Activated CD8-positive, alpha-beta T cell treated with anti-CD3 and anti-CD28 coated beads for 36 hours (primary cell): ENCODE data around the gene REPIN1. TPM values are rescaled to one million over a fixed set of nuclear protein-coding genes. Genes with fewer than 3 reads are reported as not detected.

Source experiments
- ATAC-seq: fragments of 200-7000 bp; cut with Tn5 transposase; one replicate; pipeline ENCODE4 v1.10.0; 2021; ENCODE audit warnings: mild to moderate bottlenecking, moderate library complexity
- CTCF ChIA-PET: fragments of 350-600 bp; sonication (Branson Sonifier 250); formaldehyde crosslinking; loops from one replicate; lab custom pipeline; 2021; ENCODE audit warnings: antibody characterized with exemption; lab: Charles Lee
- POLR2A ChIA-PET: fragments of 350-600 bp; sonication (Branson Sonifier 250); formaldehyde crosslinking; loops from one replicate; lab custom pipeline; 2021; ENCODE audit warnings: antibody characterized with exemption; lab: Charles Lee
- DNase-seq: peaks from one replicate; pipeline ENCODE4 v3.0.0-alpha.2; 2020
- H3K27ac Mint-ChIP-seq: one replicate; pipeline ENCODE4 v1.8.0; 2021; ENCODE audit warnings: mild to moderate bottlenecking, mixed read lengths
- H3K27me3 Mint-ChIP-seq: one replicate; pipeline ENCODE4 v1.8.0; 2021; ENCODE audit warnings: mixed read lengths
- H3K36me3 Mint-ChIP-seq: one replicate; pipeline ENCODE4 v1.8.0; 2021; ENCODE audit warnings: low read depth, mixed read lengths
- H3K4me1 Mint-ChIP-seq: one replicate; pipeline ENCODE4 v1.8.0; 2021; ENCODE audit warnings: low read depth, mixed read lengths
- H3K4me3 Mint-ChIP-seq: one replicate; pipeline ENCODE4 v1.8.0; 2021; ENCODE audit warnings: mild to moderate bottlenecking, moderate library complexity, mixed read lengths
- H3K9me3 Mint-ChIP-seq: one replicate; pipeline ENCODE4 v1.8.0; 2021; ENCODE audit warnings: mixed read lengths
- CTCF ChIP-seq: fragments of 200-600 bp; IDR thresholded peaks from one replicate; pipeline ENCODE4 v1.8.0; 2022; ENCODE audit warnings: antibody characterized with exemption, mild to moderate bottlenecking
- intact Hi-C: fragments of 100-400 bp; cut with micrococcal nuclease; formaldehyde crosslinking; loops from one replicate; pipeline ENCODE4 v1.10.0; 2022
- total RNA-seq, 2 experiments: library from RNA; stranded (reverse); gene quantifications; one replicate each; pipeline ENCODE4 v1.2.3, GENCODE V29; 2021

REPIN1 gene
- total RNA-seq, 2 experiments from 2014 or later, result 56.0 to 59.2 TPM

- DNase-seq, result no peak
- no peak for ATAC-seq
- POLR2A ChIA-PET, result interaction anchor here (0.7 kb wide), 1 partner anchor 98 kb away, joined by 5 read pairs; no protein-coding TSS in a partner anchor
- CTCF ChIA-PET, result no interaction called here
- H3K27ac Mint-ChIP-seq, result no peak overlapping the region
- H3K9me3 Mint-ChIP-seq, result no peaks in the 10 kb centered on the region
- peaks cover 12% of the 10 kb centered on the region for H3K4me1 Mint-ChIP-seq
- intact Hi-C loops, result no loop called here
- H3K36me3 Mint-ChIP-seq, result peaks cover 8% of the 10 kb centered on the region
- no peak for TF ChIP-seq CTCF
- no peaks in the 10 kb centered on the region for H3K27me3 Mint-ChIP-seq
- no peak overlapping the region for H3K4me3 Mint-ChIP-seq
Observed at GRCh38 chr7:150411606-150412005, 43.0 kb downstream of the REPIN1 start.

- H3K4me3 Mint-ChIP-seq, result no peak overlapping the region
- no peak overlapping the region for H3K27ac Mint-ChIP-seq
- intact Hi-C loops, result no loop called here
- POLR2A ChIA-PET, result interaction anchor here (0.6 to 1.8 kb wide), 3 partner anchors 8 to 256 kb away, joined by 3 to 7 read pairs (median 3); partner anchors contain the start of gene REPIN1
- no peaks in the 10 kb centered on the region for H3K9me3 Mint-ChIP-seq
- H3K27me3 Mint-ChIP-seq, result no peaks in the 10 kb centered on the region
- no peak for TF ChIP-seq CTCF
- CTCF ChIA-PET, result no interaction called here
- H3K4me1 Mint-ChIP-seq, result peaks cover 8% of the 10 kb centered on the region
- peaks cover 6% of the 10 kb centered on the region for H3K36me3 Mint-ChIP-seq
- ATAC-seq (no peak), DNase-seq (no peak)
Observed at GRCh38 chr7:150412016-150412415, 43.4 kb downstream of the REPIN1 start.

- Mint-ChIP-seq H3K27ac (no peak overlapping the region), H3K4me3 (no peak overlapping the region), H3K4me1 (peaks cover 5% of the 10 kb centered on the region), H3K9me3 (no peaks in the 10 kb centered on the region), H3K27me3 (no peaks in the 10 kb centered on the region), H3K36me3 (peaks cover 4% of the 10 kb centered on the region)
- intact Hi-C loops, result no loop called here
- ATAC-seq (no peak), DNase-seq (no peak)
- ChIA-PET POLR2A (interaction anchor here (0.6 to 1.8 kb wide), 3 partner anchors 9 to 255 kb away, joined by 3 to 7 read pairs (median 3); partner anchors contain the start of gene REPIN1), CTCF (no interaction called here)
- no peak for TF ChIP-seq CTCF
Observed at GRCh38 chr7:150412518-150413488, 44.2 kb downstream of the REPIN1 start.

GRCh38 chr7:150413640-150414081, 45.0 kb downstream of the REPIN1 start:
- H3K27ac Mint-ChIP-seq, result no peak overlapping the region
- POLR2A ChIA-PET, result interaction anchor here (1.8 kb wide), 1 partner anchor 9 kb away, joined by 7 read pairs; no protein-coding TSS in a partner anchor

More at GRCh38 chr7:150413640-150414081, 45.0 kb downstream of the REPIN1 start:
- TF ChIP-seq CTCF, result no peak
- ATAC-seq (no peak), DNase-seq (no peak)
- Mint-ChIP-seq H3K9me3 (no peaks in the 10 kb centered on the region), H3K36me3 (peaks cover 4% of the 10 kb centered on the region), H3K4me1 (peaks cover 2% of the 10 kb centered on the region), H3K27me3 (no peaks in the 10 kb centered on the region), H3K4me3 (no peak overlapping the region)
- CTCF ChIA-PET, result no interaction called here
- intact Hi-C loops, result no loop called here
